ENCODE data around the gene GCN1. TPM values are rescaled to one million over a fixed set of nuclear protein-coding genes. Genes with fewer than 3 reads are reported as not detected.

GCN1 gene
- polyA plus RNA-seq, 12 donors = 33.5 to 47.4 (median 39.5) TPM; not detected in 1

DNA sequence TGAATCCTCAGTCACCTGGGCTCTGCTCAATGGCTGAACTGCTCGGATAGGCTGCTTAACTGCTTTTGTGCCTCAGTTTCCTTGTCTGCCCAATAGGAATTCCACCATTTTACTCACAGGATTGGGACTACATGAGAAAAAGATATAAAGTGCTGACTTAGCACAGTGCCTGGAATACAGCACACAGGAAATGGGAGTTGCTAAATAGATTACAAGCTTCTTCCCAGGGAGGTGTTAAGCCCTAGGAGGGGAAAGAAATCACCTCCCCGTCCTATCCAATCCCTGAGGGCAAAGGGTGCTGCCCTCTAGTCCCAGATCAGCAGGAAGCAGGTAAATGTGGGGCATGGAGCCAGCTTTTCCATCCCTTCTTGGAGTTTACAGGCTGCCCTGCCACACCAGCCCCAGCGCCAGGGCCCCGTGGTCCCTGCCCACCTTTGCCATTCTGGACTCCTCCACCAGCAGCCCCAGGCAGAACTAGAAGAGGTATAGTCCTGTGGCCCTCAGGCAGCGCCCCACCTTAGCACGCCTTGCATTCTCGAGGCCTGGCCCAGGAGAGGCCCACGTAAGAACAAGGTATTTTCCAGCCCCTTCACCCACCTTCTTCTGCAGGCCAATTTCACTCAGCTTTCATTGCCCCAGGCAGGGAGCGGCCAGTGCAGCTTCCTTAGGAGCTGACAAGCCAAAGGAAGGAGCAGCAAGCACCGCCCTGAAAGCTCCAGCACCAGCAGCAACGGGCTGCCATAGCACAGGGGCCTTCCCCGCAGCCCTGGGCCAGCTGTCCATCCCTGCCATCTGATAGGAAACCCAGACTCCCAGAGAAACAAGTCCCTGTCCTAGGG is 35.2 kb upstream of the GCN1 start:
- no peak for DNase-seq

DNA sequence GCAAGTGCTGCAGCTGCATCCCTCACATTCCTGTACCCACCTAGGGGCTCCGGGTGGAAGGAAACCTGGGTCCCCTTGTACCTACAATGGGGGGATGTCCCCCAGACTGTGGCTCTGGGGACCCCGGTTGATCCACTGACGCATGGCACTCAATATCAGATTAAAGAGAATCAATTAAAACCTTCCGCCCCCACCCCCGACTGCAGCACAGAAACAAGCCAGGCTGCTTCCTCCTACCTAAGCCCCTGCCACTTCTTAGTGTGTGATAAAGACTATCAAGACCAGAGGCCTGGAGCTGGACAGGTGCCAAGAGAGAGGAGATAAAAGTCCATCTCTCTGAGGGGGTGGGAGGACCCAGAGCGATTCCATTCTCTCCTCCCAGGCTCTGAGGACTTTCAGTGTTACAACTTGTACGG is 34.6 kb upstream of the GCN1 start:
- DNase-seq = no peak

GRCh38 chr12:120228291-120229070 is 34.0 kb upstream of the GCN1 start:
- DNase-seq = peak; percentile 88

- DNase-seq = no peak
Measured at GRCh38 chr12:120228041-120228290, 33.5 kb upstream of the GCN1 start.

DNA sequence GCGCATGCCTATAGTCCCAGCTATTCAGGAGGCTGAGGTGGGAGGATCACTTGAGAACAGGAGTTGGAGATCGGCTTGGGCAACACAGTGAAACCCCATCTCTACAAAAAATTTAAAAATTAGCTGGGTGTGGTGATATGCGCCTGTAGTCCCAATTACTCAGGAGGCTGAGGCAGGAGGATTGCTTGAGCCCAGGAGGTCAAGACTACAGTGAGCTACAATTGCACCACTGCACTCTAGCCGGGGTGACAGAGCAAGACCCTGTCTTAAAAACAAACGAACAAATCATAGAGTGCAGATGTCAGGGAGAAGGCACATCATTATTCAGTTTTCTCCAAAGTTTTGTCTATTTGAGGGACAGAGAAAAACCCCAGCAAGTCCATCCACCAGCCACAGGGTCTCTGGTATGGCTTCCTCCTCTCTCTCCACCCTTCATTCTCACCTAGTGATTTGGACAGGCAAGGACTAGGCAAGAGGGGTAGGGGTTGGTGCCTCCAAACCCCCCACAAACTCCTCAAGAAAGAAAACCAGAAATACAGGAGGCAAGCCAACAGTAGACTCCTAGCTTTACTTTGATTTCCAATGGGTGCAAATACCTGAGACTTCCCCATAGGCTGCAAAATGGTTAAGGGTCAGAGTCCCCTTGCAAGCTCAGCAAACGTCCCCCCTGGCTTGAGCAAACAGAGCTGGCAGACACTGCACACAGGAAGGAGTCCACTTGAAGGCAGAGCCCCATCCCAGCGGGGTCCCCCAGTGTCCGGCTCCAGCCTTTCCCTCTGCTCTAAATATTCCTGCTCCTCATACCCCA is 32.9 kb upstream of the GCN1 start:
- DNase-seq = no peak

DNA sequence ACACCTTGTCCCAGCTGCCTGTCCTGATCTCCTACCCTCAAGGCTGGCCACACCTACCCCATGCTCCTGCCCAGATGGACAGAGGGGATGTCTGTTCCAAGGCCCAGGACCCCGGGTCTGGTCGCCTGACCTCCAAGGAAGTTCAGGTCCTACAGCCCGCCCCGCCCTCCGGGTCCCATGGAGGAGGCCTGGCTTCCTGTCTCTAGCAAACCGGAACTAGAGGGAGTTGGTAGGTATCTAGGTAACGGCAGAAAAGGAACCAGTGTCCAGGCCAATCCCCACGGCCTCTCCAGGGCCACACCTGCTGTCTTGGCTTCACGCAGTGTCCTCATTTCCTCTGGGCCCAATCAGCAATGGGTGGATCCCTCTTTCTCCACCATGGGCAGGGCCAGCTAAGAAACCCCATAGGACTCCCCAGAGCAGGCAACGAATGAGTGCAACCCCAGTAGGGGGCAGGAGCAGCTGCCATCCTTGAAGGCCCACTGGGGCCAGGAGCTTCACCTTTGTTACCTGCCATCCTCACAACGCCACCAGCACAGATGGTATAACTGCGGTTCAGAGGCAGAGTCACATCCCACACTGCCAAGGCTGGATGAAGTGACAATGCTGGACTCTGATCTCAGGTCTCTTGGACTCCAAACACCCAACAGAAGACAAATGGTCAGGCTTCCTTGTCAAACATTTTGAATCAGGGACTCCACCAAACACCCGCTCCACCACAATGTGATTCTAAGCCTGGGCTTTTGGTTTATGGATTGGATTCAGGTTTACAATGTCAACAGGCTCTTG is 31.5 kb upstream of the GCN1 start:
- no peak for DNase-seq

GRCh38 chr12:120225200-120225558 is 30.7 kb upstream of the GCN1 start:
- DNase-seq = no peak

DNA sequence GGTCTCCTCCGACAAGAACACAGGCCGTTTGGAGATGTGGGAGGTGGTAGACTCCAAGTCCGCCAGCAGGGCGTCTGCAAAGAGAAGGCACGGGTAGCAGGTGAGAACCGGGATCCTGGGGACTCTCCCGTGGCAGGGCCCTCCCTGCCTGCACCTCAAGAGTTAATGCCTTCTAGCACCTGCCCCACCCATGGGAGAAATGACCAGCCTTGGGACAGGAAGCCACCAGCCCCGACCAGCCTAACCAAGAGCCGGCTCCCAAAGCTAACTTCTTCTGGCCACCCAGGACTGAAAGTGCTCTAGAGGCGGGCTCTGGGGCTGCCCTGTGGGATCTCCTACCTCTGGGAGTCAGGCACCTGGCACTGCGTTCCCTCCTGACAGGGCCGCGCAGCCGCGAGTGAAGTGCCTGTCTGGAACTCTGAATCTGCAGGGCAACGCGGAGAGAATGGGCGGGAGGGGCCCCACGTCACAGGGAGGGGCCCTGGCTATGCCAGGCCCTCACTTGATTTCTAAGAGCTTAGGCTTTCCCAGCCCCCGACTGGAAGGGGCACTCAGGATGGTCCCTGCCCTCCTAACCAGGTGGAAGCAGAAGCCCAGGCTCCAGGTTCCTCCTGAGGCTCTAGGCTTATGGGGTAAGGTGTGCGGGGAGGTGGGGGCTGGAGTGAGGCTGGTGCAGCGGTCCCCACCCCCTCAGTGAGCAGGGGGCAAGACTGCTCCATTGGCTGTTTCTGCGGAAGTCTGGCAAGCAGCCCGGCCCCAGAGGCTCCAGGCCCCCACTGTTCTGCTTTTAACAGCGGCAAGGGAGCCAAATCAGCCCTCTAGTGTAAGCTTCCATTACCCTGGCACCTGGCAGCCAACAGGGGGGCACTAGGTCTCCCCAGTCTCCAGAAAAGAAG is 30.0 kb upstream of the GCN1 start:
- DNase-seq = no peak

DNA sequence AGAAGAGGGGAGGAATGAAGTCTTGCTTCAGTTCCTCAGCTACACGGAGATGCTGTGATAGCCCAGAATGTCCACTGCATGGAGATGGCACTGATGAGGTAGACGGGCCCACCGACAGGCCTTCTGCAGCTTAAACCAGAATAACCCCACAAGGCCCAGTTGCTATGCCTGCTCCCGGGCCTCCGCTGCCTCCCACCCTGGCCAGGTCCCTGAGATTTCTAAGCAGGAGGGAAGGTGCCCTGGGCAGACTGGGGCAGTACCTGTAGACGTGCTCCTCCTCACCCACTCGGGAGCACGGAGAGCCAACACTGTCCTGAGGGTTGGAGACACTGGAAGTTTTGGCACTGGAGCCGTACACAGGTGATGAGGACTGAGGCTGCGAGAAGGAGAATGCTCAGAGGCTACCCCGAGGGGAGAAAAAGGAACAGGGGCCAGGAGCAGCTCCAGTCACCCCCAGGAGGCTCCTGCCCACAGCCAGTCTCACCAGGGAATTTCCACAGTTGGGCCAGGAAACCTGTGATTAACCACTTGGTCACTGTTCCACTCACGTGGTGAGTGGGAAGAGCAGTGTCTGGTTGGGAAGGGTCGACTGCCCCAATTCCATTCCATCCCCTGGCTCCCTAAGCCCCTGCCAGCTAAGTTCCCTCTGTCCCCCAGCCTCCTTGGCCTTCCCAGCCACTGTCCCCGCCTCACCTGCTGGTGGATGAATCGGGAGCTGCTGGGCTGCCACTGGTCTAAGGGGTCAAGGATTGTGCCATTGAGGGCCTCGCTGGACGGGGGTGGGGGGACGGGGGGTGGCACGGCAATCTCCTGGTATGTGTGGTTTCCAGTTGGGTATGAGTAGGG is 29.2 kb upstream of the GCN1 start:
- DNase-seq = no peak

DNA sequence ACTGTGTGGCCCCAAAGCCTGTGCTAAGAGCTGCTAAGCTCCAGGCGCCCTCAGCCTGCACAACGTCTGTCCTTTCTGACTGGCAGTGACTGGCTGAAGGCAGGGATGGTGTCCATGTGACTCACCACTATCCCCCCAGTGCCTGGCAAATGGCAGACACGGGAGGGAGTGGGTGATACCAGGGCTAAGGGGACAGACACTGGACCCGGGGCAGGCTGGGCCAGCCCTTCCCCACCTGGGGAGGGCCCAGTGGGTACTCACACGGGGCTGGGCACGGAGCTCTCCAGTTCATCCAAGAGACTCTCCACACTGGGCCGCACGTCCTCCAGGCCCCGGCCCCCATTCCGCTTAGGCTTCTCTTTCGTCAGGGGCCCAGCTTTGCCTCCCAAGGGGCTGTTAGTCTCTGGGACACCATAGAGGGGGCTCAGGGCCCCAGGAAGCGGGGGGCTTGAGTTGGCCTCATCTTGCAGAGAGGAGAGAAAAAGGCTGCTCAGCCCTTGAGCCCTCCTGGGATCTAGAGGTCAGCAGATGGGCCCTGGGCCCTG is 27.8 kb upstream of the GCN1 start:
- DNase-seq = no peak

DNA sequence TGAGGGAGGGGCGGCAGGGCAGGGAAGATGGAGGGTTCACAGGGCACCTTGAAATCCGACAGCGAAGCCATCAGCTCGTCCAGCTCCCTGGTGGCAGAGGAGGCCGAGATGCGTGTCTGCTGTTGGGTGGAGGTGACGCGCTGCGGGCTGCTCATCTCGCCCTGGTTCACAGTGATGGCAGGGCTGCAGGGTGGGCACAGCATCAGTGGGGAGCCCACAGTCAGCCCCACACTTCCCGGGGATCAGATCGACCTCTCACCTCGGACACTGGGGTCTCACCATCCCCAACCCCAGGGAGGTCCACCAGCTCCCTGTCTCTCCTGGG is 27.0 kb upstream of the GCN1 start:
- no peak for DNase-seq

GRCh38 chr12:120220838-120221575 is 26.5 kb upstream of the GCN1 start:
- no peak for DNase-seq

GRCh38 chr12:120218680-120219606 is 24.4 kb upstream of the GCN1 start:
- no peak for DNase-seq

- DNase-seq = no peak
Measured at GRCh38 chr12:120216742-120217605, 22.5 kb upstream of the GCN1 start.

- DNase-seq = no peak
Measured at GRCh38 chr12:120215766-120216735, 21.5 kb upstream of the GCN1 start.

DNA sequence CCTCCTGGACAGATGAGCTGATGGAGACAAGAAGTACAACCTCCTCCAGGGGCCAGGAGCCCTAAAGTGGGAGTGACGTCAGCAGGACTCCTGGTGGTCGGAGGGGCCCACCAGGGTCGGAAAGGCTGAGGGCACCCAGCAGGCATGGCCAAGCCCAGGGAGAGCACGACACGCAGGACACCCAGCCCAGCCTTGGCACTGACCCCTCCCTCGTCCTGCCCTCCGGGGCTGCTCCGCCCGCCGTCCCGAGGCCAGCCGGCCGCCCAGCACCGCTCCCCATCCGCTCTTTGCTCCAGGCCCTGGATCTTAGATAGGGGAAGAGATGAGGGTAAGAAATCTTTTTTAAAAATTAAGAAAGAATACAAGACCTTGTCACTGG is 20.8 kb upstream of the GCN1 start:
- DNase-seq = no peak

Measured in muscle of arm (tissue), 12 donors.